ENCODE measurements around the gene PTOV1. TPM values are rescaled to one million over a fixed set of nuclear protein-coding genes. Genes with fewer than 3 reads are reported as not detected.
A peak's percentile ranks its signal among the peaks of the same experiment; 100 is the strongest.

PTOV1 gene
- total RNA-seq, 1 experiment from 2014 or later, result 77.1 TPM

- DNase-seq (ENCODE audit: low read depth), result no peak
These were observed 22.9 kb downstream of the PTOV1 start for GRCh38 chr19:49873834-49874233.

- no peak for DNase-seq (ENCODE audit: low read depth)
These were observed 23.7 kb downstream of the PTOV1 start for GRCh38 chr19:49874503-49875157.

- DNase-seq (ENCODE audit: low read depth), result no peak
These were observed 24.2 kb downstream of the PTOV1 start for GRCh38 chr19:49875177-49875576.

- peak; percentile 45 for DNase-seq (ENCODE audit: low read depth)
These were observed 25.0 kb downstream of the PTOV1 start for GRCh38 chr19:49875857-49876421.

DNA sequence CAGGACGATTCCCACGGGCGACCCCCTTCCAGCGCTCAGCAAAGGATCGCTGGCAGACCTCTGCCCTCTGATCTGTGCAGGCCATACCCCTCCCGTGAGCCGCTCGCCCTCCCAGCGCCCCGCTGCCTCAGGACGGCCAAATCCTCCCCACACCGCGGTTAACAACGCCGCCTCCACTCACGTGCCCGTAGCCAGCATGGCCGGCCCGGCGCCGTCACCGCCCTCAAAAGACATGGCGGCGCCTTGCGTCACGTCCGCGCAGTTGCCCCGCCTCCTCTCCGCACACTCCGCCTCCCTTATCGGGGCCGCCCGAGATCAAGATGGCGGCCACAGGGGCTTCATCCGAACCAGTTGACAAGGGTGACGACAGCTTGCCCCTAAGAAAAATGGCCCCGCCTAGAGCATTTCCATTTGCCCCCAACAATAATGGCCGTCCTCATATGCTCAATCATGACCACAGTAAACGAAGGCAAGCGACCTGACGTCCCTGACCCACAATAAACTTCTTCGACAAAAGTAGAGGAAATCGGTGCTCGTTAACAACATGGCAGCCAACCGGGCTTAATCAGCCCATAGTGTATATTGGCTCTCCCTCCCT lies 25.6 kb downstream of the PTOV1 start:
- peak; percentile 97 for DNase-seq (ENCODE audit: low read depth)

GRCh38 chr19:49877020-49877878 lies 26.3 kb downstream of the PTOV1 start, which contains the start of the genes AKT1S1 and TBC1D17:
TSS of gene AKT1S1 (minus strand) at chr19:49877355. CDS start at chr19:49873295, 4,060 bp downstream.
TSS of gene TBC1D17 (plus strand) at chr19:49877702. CDS start at chr19:49877724, 22 bp downstream.
- peak; percentile 100 for DNase-seq (ENCODE audit: low read depth)

GRCh38 chr19:49877879-49878743 lies 27.2 kb downstream of the PTOV1 start:
- DNase-seq (ENCODE audit: low read depth), result peak; percentile 92

DNA sequence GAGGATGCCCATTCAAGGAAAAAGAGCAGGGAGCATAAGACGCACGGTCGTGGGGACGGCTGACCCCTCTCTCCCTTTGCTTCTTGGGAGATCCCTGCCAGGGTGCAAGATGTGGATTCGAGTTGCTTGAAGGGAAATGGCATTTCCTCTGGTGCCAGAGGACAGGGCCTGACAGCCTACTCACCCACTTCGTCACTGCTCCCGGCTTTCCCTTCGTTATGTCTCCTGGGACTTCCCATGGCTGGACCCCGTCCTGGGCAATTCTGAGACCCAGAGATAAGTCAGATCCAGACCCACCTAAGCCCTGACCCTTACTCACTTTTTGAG lies 27.7 kb downstream of the PTOV1 start:
- no peak for DNase-seq (ENCODE audit: low read depth)

GRCh38 chr19:49879243-49879963 lies 28.4 kb downstream of the PTOV1 start:
- no peak for DNase-seq (ENCODE audit: low read depth)

GRCh38 chr19:49880162-49880869 lies 29.4 kb downstream of the PTOV1 start:
- no peak for DNase-seq (ENCODE audit: low read depth)

- DNase-seq (ENCODE audit: low read depth), result no peak
These were observed 30.2 kb downstream of the PTOV1 start for GRCh38 chr19:49881186-49881585.

DNA sequence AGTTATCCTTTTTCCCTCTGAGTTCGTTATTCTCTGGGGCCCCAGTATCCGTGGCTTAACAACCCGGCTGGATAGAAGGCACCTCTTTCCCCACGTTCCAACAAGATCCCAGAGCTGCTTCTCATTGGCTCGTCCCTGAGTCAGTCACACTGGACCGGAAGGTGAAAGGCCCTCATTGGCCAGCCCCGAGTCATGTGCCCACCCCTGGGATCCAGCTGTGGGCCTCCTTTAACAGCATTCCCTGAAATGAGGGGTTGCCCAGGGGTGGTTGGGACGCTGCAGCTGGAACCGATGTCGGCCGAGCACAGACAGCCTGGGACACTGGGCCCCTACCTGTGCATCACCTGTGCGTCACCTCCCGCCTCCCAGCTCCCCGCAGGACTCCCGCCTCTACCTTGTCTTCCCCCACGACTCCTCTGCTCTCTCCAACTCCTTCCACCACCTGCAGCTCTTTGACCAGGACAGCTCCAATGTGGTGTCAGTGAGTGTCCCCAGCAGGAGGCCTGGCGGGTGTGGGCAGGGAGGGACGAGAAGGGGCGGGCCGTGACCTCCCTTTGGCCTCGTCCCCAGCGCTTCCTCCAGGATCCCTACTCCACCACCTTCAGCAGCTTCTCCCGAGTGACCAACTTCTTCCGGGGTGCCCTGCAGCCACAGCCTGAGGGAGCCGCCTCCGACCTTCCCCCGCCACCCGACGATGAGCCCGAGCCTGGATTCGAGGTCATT lies 30.9 kb downstream of the PTOV1 start:
- no peak for DNase-seq (ENCODE audit: low read depth)

DNA sequence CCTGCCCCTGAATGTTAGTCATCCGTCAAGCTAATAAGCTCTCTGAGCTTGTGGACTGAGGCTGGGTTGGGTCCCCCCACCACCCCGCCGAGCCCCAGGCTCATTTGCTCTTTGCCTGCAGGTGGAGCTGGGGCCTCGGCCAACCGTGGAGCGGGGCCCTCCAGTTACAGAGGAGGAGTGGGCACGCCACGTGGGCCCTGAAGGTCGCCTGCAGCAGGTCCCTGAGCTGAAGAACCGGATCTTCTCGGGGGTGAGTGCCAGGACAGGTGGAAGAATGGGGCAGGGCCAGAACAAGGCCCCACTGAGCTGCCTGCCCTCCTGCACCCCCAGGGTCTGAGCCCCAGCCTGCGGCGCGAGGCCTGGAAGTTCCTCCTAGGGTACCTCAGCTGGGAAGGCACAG lies 31.7 kb downstream of the PTOV1 start:
- no peak for DNase-seq (ENCODE audit: low read depth)

GRCh38 chr19:49883094-49883493 lies 32.1 kb downstream of the PTOV1 start:
- DNase-seq (ENCODE audit: low read depth), result no peak

DNA sequence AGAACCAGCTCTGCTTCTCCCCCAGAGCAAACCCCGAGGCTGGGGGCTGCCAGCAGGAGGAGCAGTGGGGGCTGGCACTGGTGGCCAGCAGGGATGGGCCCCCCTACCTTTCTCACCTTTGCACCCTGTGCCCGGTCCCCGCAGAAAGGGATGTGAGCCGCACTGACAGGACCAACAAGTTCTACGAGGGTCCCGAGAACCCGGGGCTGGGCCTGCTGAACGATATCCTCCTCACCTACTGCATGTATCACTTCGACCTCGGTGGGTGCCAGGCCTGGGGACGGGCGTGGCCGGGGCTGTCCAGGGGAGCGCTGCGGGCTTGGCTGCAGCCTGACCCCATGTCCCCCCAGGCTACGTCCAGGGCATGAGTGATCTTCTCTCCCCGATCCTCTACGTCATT lies 33.1 kb downstream of the PTOV1 start:
- DNase-seq (ENCODE audit: low read depth), result no peak

DNA sequence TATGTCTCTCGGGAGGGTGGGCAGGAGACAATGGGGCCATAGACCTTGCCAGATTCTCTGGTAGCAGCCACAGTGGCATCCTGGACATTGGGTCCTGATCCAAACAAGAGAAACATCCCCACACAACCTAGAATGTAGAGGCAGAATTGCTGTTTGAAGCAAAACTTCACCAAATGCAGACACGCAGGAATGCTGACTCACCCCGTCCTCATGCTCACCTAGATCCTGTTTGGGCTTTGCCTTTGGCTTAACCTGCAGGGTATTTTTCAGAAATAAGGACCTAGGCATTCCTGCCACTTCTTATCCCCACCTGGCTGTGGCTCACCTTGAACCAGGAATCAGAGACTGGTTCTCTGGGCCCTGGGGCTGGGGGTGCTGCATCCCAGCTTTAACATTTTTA lies 33.8 kb downstream of the PTOV1 start:
- DNase-seq (ENCODE audit: low read depth), result no peak

DNA sequence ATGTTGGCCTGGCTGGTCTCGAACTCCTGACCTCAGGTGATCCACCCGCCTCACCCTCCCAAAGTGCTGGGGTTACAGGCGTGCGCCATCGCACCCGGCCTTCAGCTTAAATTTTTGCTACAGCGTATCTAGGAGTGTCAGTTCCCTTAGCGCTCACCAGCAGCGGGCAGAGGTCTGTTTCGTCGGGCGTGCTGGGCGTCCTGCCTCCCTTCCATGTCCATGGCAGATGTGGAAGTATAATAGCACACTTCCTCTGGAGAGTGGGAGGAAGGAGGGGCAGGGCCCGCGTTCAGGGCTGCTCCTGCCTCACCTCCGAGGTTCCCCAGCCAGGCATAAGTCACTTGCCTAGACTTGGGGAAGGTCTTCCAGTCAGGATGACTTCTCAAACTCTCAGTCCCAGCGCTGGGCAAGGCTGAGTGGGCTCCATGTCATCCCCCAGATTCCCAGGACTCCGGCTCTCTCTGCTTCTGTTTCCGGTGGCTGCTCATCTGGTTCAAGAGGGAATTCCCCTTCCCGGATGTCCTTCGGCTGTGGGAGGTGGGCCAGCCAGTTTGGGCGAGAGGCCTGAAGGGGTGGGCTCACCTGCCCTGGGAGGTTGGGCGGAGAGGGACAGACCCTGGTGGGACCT lies 36.2 kb downstream of the PTOV1 start:
- DNase-seq (ENCODE audit: low read depth), result no peak
